Nephron progenitor cell (in vitro differentiated cells): ENCODE data around the gene MILR1.

Source experiments
- DNase-seq: peaks from one replicate; pipeline ENCODE4 v3.0.0; 2021
- H3K27ac Mint-ChIP-seq: 2 replicates; pipeline ENCODE4 v1.8.0; 2021; ENCODE audit warnings: mild to moderate bottlenecking, moderate library complexity, mixed read lengths
- H3K27me3 Mint-ChIP-seq: 2 replicates; pipeline ENCODE4 v1.8.0; 2021; ENCODE audit warnings: mild to moderate bottlenecking, low read depth, mixed read lengths; ENCODE audit not compliant: poor library complexity
- H3K36me3 Mint-ChIP-seq: 2 replicates; pipeline ENCODE4 v1.8.0; 2021; ENCODE audit warnings: low read depth, mixed read lengths
- H3K4me1 Mint-ChIP-seq: 2 replicates; pipeline ENCODE4 v1.8.0; 2021; ENCODE audit warnings: mixed read lengths
- H3K4me3 Mint-ChIP-seq: 2 replicates; pipeline ENCODE4 v1.8.0; 2021; ENCODE audit warnings: mild to moderate bottlenecking, moderate library complexity, mixed read lengths
- H3K9me3 Mint-ChIP-seq: 2 replicates; pipeline ENCODE4 v1.8.0; 2021; ENCODE audit warnings: mild to moderate bottlenecking, moderate library complexity, mixed read lengths
- CTCF ChIP-seq: fragments of 200-600 bp; sonication (generic); IDR thresholded peaks from 2 replicates; pipeline ENCODE4 v1.5.0; 2021; ENCODE audit warnings: antibody characterized with exemption

MILR1 gene

GRCh38 chr17:64509179-64509578, 60.3 kb downstream of the MILR1 start:
- Mint-ChIP-seq H3K36me3 (peaks cover 56% of the 10 kb centered on the region), H3K9me3 (no peaks in the 10 kb centered on the region), H3K27ac (peak overlapping the region; percentile 72), H3K4me3 (peak overlapping the region; percentile 100), H3K27me3 (peaks cover 7% of the 10 kb centered on the region), H3K4me1 (peaks cover 38% of the 10 kb centered on the region)
- DNase-seq: no peak
- no peak for TF ChIP-seq CTCF

- TF ChIP-seq CTCF: no peak
- Mint-ChIP-seq H3K4me1 (peaks cover 1% of the 10 kb centered on the region), H3K27me3 (peaks cover 2% of the 10 kb centered on the region), H3K27ac (no peak overlapping the region), H3K4me3 (no peak overlapping the region), H3K36me3 (peaks cover 72% of the 10 kb centered on the region), H3K9me3 (no peaks in the 10 kb centered on the region)
- no peak for DNase-seq
Measured at GRCh38 chr17:64515419-64515818, 66.5 kb downstream of the MILR1 start.

GRCh38 chr17:64515829-64516228, 66.9 kb downstream of the MILR1 start:
- Mint-ChIP-seq H3K27ac (no peak overlapping the region), H3K27me3 (peaks cover 2% of the 10 kb centered on the region), H3K36me3 (peaks cover 67% of the 10 kb centered on the region)

More at GRCh38 chr17:64515829-64516228, 66.9 kb downstream of the MILR1 start:
- Mint-ChIP-seq H3K4me1 (no peaks in the 10 kb centered on the region), H3K4me3 (no peak overlapping the region), H3K9me3 (no peaks in the 10 kb centered on the region)
- DNase-seq: no peak
- TF ChIP-seq CTCF: no peak
